Muscle of leg (tissue), 11 donors: Measurements from ENCODE around the gene RNPEPL1. TPM values are rescaled to one million over a fixed set of nuclear protein-coding genes. Genes with fewer than 3 reads are reported as not detected.
"Not testable (repeated sequence)": the region's sequence is repeated elsewhere in the genome, so short reads cannot be mapped to it uniquely, and the experiment has no call there.

Source experiments
- DNase-seq: peaks from one replicate; pipeline ENCODE4 v3.0.0; 2013
- H3K27ac ChIP-seq: one replicate; pipeline ENCODE4 v1.5.1; 2013; ENCODE audit warnings: mild to moderate bottlenecking, low read length, control low read depth
- H3K27me3 ChIP-seq: one replicate; pipeline ENCODE4 v1.6.1; 2013; ENCODE audit warnings: low read length; ENCODE audit not compliant: control insufficient read depth, insufficient read depth
- H3K36me3 ChIP-seq: one replicate; pipeline ENCODE4 v1.6.1; 2013; ENCODE audit warnings: low read length; ENCODE audit not compliant: control insufficient read depth, insufficient read depth
- H3K4me1 ChIP-seq: one replicate; pipeline ENCODE4 v1.6.1; 2013; ENCODE audit warnings: low read length; ENCODE audit not compliant: control insufficient read depth, insufficient read depth
- H3K4me3 ChIP-seq: one replicate; pipeline ENCODE4 v1.5.1; 2013; ENCODE audit warnings: low read length, control low read depth
- H3K9me3 ChIP-seq: replicated peaks from 2 replicates; pipeline ENCODE4 v1.6.1; 2013; ENCODE audit warnings: low read depth, low read length; ENCODE audit not compliant: control insufficient read depth
- WGBS: methylation state at CpG from one replicate; pipeline ENCODE4 v1.1.5; 2013; ENCODE audit warnings: missing lambda C conversion rate; ENCODE audit not compliant: insufficient coverage; 5-methylcytosine and 5-hydroxymethylcytosine counted together
- polyA plus RNA-seq, 8 donors: library from polyadenylated mRNA; unstranded; fragments of 120-200 nt; gene quantifications; one replicate each; pipeline versions ENCODE4 v1.2.1 to v1.2.3, GENCODE V29; 2013; ENCODE audit warnings: inconsistent platforms in 1 of 8, low replicate concordance in 1 of 8; ENCODE audit not compliant: insufficient read length in 8 of 8, insufficient read depth in 1 of 8
- total RNA-seq: library from RNA; stranded (reverse); fragments of 120-200 nt; gene quantifications from one replicate; pipeline ENCODE4 v1.2.4, GENCODE V29; 2013

RNPEPL1 gene
- total and polyA plus RNA-seq, 9 donors, result 13.6 to 38.8 (median 32.0) TPM

GRCh38 chr2:240532031-240532775 lies 36.1 kb upstream of the RNPEPL1 start:
- WGBS, result no CpG with 5 or more reads among the region's 1 CpG
- no peak for DNase-seq
- H3K9me3 ChIP-seq, result peaks cover 29% of the 10 kb centered on the region
- H3K4me1 ChIP-seq, result no peaks in the 10 kb centered on the region
- H3K4me3 ChIP-seq, result no peak overlapping the region
- H3K36me3 ChIP-seq, result peaks cover 6% of the 10 kb centered on the region
- H3K27me3 ChIP-seq, result no peaks in the 10 kb centered on the region
- no peak overlapping the region for H3K27ac ChIP-seq

DNA sequence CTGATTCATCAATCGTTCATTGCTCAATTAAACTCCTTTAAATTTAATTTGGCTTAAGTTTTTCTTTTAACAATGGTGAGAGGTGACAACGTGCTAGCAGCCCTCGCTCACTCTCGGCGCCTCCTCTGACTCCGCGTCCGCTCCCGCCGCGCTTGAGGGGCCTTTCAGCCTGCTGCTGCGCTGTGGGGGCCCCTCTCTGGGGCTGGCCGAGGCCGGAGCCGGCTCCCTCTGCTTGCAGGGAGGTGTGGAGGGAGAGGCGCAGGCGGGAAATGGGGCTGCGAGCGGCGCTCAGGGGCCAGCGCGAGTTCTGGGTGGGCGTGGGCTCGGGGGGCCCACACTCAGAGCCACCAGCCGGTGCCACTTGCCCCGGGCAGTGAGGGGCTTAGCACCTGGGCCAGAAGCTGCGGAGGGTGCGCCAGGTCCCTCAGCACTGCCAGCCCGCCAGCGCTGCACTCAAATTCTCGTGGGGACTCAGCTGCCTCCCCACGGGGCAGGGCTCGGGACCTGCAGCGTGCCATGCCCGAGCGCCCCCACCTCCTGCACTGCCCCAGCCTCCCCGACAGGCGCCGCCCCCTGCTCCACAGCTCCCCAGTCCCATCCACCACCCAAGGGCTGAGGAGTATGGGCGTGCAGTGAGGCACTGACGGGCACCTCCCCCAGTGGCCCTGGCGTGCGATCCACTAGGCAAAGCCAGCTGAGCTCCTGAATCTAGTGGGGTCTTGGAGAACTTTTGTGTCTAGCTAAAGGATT lies 30.1 kb upstream of the RNPEPL1 start:
- DNase-seq, result no peak
- WGBS, result 90% methylated on average over 35 of the region's 43 CpGs

GRCh38 chr2:240539101-240539500 lies 29.2 kb upstream of the RNPEPL1 start:
- DNase-seq, H3K4me3 ChIP-seq, H3K9me3 ChIP-seq, H3K4me1 ChIP-seq, H3K27ac ChIP-seq, H3K27me3 ChIP-seq: not testable (repeated sequence)
- WGBS, result 96% methylated on average over 15 of the region's 17 CpGs
- peaks cover 14% of the 10 kb centered on the region for H3K36me3 ChIP-seq

More for the DNA sequence above, 30.1 kb upstream of the RNPEPL1 start:
- no peaks in the 10 kb centered on the region for H3K9me3 ChIP-seq
- no peak overlapping the region for H3K4me3 ChIP-seq
- no peak overlapping the region for H3K27ac ChIP-seq
- H3K27me3 ChIP-seq, result no peaks in the 10 kb centered on the region
- peaks cover 14% of the 10 kb centered on the region for H3K36me3 ChIP-seq
- H3K4me1 ChIP-seq, result no peaks in the 10 kb centered on the region

DNA sequence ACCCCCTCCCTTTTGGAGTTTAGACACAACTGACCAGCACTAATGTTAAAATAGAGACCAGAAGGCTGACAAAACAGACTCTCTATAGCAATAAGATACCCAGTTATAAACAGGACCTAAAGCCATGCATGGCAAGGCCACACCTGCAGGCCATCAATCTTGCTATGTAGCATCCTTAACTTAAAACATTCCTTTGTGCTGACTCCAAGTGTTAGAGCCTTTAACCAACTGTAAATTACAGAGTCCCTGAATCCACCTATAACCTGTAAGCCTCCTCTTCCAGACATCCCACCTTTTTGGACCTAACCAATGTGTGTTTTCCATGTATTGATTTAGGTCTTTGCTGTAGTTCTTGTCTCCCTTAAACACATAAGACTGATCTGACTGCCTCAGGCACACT lies 28.4 kb upstream of the RNPEPL1 start:
- Histone ChIP-seq H3K27me3 (no peaks in the 10 kb centered on the region), H3K27ac (no peak overlapping the region), H3K4me3 (no peak overlapping the region), H3K9me3 (no peaks in the 10 kb centered on the region), H3K36me3 (peaks cover 14% of the 10 kb centered on the region), H3K4me1 (no peaks in the 10 kb centered on the region)
- DNase-seq, result no peak

- Histone ChIP-seq H3K27ac (no peak overlapping the region), H3K36me3 (peaks cover 23% of the 10 kb centered on the region), H3K27me3 (no peaks in the 10 kb centered on the region), H3K4me3 (no peak overlapping the region), H3K4me1 (peaks cover 3% of the 10 kb centered on the region), H3K9me3 (peaks cover 2% of the 10 kb centered on the region)
- WGBS, result 96% methylated on average over 3 of the region's 4 CpGs
- no peak for DNase-seq
Measured at GRCh38 chr2:240551288-240551687, 17.0 kb upstream of the RNPEPL1 start.

GRCh38 chr2:240551811-240552210 lies 16.5 kb upstream of the RNPEPL1 start:
- H3K4me1 ChIP-seq, result peaks cover 4% of the 10 kb centered on the region
- H3K36me3 ChIP-seq, result peaks cover 23% of the 10 kb centered on the region
- H3K27ac ChIP-seq, result no peak overlapping the region
- H3K27me3 ChIP-seq, result no peaks in the 10 kb centered on the region
- no peak overlapping the region for H3K4me3 ChIP-seq
- DNase-seq, result no peak
- no CpG with 5 or more reads among the region's 1 CpG for WGBS
- peaks cover 2% of the 10 kb centered on the region for H3K9me3 ChIP-seq

DNA sequence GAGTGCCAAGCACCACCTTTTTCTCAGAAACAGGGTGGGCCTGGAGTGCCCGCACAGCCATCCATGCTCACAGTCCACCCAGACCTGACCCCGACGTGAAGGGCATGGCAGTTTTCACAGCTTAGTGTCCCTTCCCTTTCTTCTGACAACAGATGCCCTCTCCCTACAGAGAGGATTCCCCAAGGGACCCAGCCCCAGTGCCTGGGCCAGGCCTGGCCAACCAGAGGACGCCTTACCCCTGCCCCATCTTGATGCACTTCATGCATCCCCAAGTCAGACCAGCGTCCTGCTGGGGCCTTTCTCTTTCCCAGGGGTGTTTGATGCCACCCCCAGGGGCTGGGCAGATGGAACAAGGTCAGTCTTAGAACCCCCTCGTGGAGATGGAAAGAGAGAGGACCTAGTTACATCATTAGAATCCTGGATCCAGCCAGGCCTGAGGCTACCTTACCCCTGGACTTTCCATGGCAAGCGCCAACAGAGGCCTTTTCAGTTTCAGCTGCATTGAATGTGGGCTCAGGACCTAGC lies 14.3 kb upstream of the RNPEPL1 start:
- peaks cover 4% of the 10 kb centered on the region for H3K27me3 ChIP-seq
- H3K9me3 ChIP-seq, result peaks cover 2% of the 10 kb centered on the region
- peaks cover 20% of the 10 kb centered on the region for H3K4me1 ChIP-seq
- H3K27ac ChIP-seq, result no peak overlapping the region
- H3K36me3 ChIP-seq, result peaks cover 23% of the 10 kb centered on the region
- WGBS, result 90% methylated on average over 5 of the region's 7 CpGs
- H3K4me3 ChIP-seq, result no peak overlapping the region
- no peak for DNase-seq

DNA sequence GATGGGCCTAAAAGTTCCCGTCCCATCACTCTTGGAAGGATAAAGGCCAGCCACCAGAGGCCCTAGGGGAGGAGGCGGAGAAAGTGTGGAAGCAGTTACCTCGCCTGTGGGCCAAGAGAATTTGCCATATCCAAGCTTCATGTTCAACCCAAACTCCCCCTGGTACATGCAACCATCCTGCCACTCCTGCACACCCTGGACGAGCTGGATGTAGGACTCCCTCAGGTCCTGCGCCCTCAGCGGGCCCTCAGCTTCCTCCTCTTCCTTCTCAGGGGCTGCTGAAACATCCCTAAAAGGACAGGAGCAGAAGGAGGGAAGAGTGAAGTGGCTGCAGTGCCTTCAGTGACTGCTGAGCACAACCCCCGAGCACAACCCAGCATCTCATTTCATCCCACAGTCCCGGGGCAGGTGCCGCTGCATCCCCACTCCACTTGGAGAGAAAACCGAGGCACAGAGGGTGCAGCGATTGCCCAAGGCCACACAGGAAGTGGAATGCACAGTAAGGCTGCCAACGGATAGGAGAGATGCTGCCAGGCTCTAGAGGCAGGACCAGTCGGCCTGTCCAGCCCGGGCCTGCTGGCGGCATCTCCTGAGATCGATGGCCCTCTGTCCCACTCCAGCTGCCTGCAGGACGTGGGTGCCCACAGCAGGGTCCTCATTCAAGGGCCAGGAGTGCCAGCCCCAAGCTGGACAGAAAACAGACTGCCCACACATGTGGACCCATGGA lies 13.4 kb upstream of the RNPEPL1 start:
- 86% methylated on average over 10 of the region's 17 CpGs for WGBS
- Histone ChIP-seq H3K36me3 (peaks cover 23% of the 10 kb centered on the region), H3K27ac (no peak overlapping the region), H3K4me1 (peaks cover 27% of the 10 kb centered on the region), H3K27me3 (peaks cover 4% of the 10 kb centered on the region), H3K9me3 (peaks cover 2% of the 10 kb centered on the region), H3K4me3 (no peak overlapping the region)
- no peak for DNase-seq

- 91% methylated on average over 10 of the region's 16 CpGs for WGBS
Measured at GRCh38 chr2:240555541-240556250, 12.6 kb upstream of the RNPEPL1 start.

More at GRCh38 chr2:240555541-240556250, 12.6 kb upstream of the RNPEPL1 start:
- DNase-seq, result peak; percentile 1
- H3K36me3 ChIP-seq, result peaks cover 22% of the 10 kb centered on the region
- H3K9me3 ChIP-seq, result peaks cover 2% of the 10 kb centered on the region
- H3K4me1 ChIP-seq, result peaks cover 27% of the 10 kb centered on the region
- peaks cover 4% of the 10 kb centered on the region for H3K27me3 ChIP-seq
- no peak overlapping the region for H3K27ac ChIP-seq
- H3K4me3 ChIP-seq, result no peak overlapping the region
